Karpas-422 (cell line): ENCODE data around the gene MCOLN1. TPM values are rescaled to one million over a fixed set of nuclear protein-coding genes. Genes with fewer than 3 reads are reported as not detected.

ENCODE experiments used
- DNase-seq: peaks from one replicate; pipeline ENCODE4 v3.0.0-alpha.2; 2015
- H2AFZ ChIP-seq: fragments of 200-600 bp; sonication (generic); 2 replicates; pipeline ENCODE4 v1.6.1; 2014; ENCODE audit warnings: antibody characterized with exemption, low read length, mixed read lengths
- H3K27ac ChIP-seq: fragments of 200-600 bp; sonication (generic); 2 replicates; pipeline ENCODE4 v1.5.1; 2014; ENCODE audit warnings: mild to moderate bottlenecking, low read length, moderate library complexity
- H3K27me3 ChIP-seq: fragments of 200-600 bp; sonication (generic); 2 replicates; pipeline ENCODE4 v1.6.1; 2014; ENCODE audit warnings: low read length, mixed read lengths
- H3K36me3 ChIP-seq: fragments of 200-600 bp; sonication (generic); 2 replicates; pipeline ENCODE4 v1.6.1; 2014; ENCODE audit warnings: low read length, mixed read lengths; ENCODE audit not compliant: insufficient read depth
- H3K4me1 ChIP-seq: fragments of 200-600 bp; sonication (generic); 2 replicates; pipeline ENCODE4 v1.6.1; 2014; ENCODE audit warnings: mild to moderate bottlenecking, low read length, mixed read lengths
- H3K4me2 ChIP-seq: fragments of 200-600 bp; sonication (generic); 2 replicates; pipeline ENCODE4 v1.6.1; 2014; ENCODE audit warnings: low read length, low read depth, mild to moderate bottlenecking; ENCODE audit not compliant: poor library complexity, severe bottlenecking
- H3K4me3 ChIP-seq: fragments of 200-600 bp; sonication (generic); 2 replicates; pipeline ENCODE4 v1.5.1; 2014; ENCODE audit warnings: mild to moderate bottlenecking, antibody characterized with exemption, low read length, mixed read lengths
- H3K79me2 ChIP-seq: fragments of 200-600 bp; sonication (generic); 2 replicates; pipeline ENCODE4 v1.6.1; 2014; ENCODE audit warnings: mild to moderate bottlenecking, low read length, mixed read lengths
- H3K9ac ChIP-seq: fragments of 200-600 bp; sonication (generic); 2 replicates; pipeline ENCODE4 v1.6.0; 2014; ENCODE audit warnings: low read length
- H3K9me2 ChIP-seq: fragments of 200-600 bp; sonication (generic), shearing (Covaris generic); replicated peaks from 2 replicates; pipeline ENCODE4 v1.6.0; 2014; ENCODE audit warnings: mild to moderate bottlenecking, low read length, moderate library complexity; ENCODE audit not compliant: insufficient read depth
- H3K9me3 ChIP-seq: fragments of 300-700, 200-600 bp; sonication (generic); 2 replicates; pipeline ENCODE4 v1.6.1; 2014; ENCODE audit warnings: low read length, mixed read lengths
- H4K20me1 ChIP-seq: fragments of 200-600 bp; sonication (generic); 2 replicates; pipeline ENCODE4 v1.6.1; 2014; ENCODE audit warnings: mild to moderate bottlenecking, antibody characterized with exemption, low read length, low read depth; ENCODE audit not compliant: insufficient read depth
- total RNA-seq: library from RNA; depleted of rRNA; stranded (reverse); fragments of >200 nt; shearing (Covaris generic); gene quantifications from 2 replicates; pipeline ENCODE4 v1.2.3, GENCODE V29; 2014; ENCODE audit warnings: low replicate concordance; rRNA removed

MCOLN1 gene
- total RNA-seq = 1.9 and 3.9 TPM in 2 replicates

GRCh38 chr19:7522072-7522922 lies at the start of gene MCOLN1:
Gene MCOLN1 (plus strand): TSS chr19:7522624. CDS start chr19:7522751, 127 bp downstream.
- no peaks in the 10 kb centered on the region for H4K20me1 ChIP-seq
- no peaks in the 10 kb centered on the region for H3K9me2 ChIP-seq
- H2AFZ ChIP-seq = peak within 1 kb of the TSS; percentile 74
- no peaks in the 10 kb centered on the region for H3K9me3 ChIP-seq
- H3K36me3 ChIP-seq = no peaks in the 10 kb centered on the region
- H3K27me3 ChIP-seq = no peaks in the 10 kb centered on the region
- H3K27ac ChIP-seq = no peak within 1 kb of the TSS
- peak; percentile 100 for DNase-seq
- H3K9ac ChIP-seq = peak within 1 kb of the TSS; percentile 63
- H3K4me2 ChIP-seq = peak within 1 kb of the TSS; percentile 71
- no peaks in the 10 kb centered on the region for H3K79me2 ChIP-seq
- peaks cover 17% of the 10 kb centered on the region for H3K4me1 ChIP-seq
- H3K4me3 ChIP-seq = peak within 1 kb of the TSS; percentile 66

GRCh38 chr19:7475665-7476064 lies 46.8 kb upstream of the MCOLN1 start:
- no peak overlapping the region for H2AFZ ChIP-seq
- no peaks in the 10 kb centered on the region for H3K27me3 ChIP-seq
- peaks cover 3% of the 10 kb centered on the region; the same call in 1 of the 2 replicates for H3K4me1 ChIP-seq
- H4K20me1 ChIP-seq = no peaks in the 10 kb centered on the region
- H3K4me3 ChIP-seq = no peak overlapping the region
- H3K9ac ChIP-seq = no peak overlapping the region
- H3K4me2 ChIP-seq = no peak overlapping the region
- H3K9me2 ChIP-seq = no peaks in the 10 kb centered on the region
- no peaks in the 10 kb centered on the region for H3K9me3 ChIP-seq
- no peaks in the 10 kb centered on the region for H3K36me3 ChIP-seq
- no peaks in the 10 kb centered on the region for H3K79me2 ChIP-seq
- DNase-seq = no peak
- H3K27ac ChIP-seq = no peak overlapping the region

DNA sequence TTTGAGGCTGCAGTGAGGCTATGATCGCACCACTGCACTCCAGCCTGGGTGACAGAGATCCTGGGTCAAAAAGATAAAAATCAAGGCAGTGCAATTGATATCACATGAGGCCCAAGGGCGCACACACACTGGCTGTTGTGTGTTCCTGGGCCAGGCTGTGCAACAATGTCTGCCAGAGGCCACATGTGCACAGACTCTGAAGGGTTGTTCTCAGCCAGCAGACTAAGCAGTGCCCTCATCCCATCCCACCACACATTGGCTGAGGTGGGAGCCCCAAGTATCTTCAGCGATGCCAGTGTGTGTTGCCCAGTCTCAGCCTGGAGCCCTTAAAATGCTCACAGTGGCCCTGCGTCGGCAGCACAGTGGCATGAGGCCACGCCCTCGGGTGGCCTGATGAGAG lies 46.2 kb upstream of the MCOLN1 start:
- Histone ChIP-seq H4K20me1 (no peaks in the 10 kb centered on the region), H3K9ac (no peak overlapping the region)
- DNase-seq = no peak

DNA sequence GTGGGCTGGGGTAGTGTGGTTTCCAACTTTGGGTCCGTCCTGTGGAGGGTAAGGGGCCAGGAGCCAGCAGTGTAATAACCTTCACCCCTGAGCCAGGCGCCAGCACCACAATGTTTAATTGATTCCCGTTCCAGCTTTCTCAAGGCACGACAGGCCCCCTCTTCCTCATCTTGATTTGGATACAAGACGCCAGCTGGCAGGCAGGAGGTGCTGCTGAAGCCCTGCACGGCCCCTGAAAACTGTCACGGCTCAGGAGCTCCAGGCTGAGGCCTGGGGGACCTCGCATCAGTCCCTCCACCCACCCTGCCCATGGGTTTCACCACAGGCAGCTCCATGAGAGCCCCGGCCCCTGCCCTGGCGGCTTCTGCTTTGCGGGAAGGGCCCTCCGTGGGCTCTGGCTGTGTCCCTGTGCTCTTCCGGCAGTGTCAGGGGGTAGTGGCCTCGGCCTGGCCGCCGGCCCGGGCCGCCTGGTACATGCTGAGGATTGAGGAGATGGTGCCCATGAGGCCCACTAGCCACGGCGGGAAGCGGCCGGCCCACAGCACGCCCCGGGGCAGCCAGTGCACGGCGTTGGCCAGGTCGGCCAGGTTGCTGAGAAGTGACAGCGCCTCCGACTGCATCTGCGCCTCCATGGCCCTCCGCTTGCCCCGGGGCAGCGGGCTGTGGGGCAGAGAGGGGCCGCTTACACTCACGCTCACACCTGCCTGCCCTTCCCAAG lies 45.5 kb upstream of the MCOLN1 start:
- no peak overlapping the region for H2AFZ ChIP-seq
- no peaks in the 10 kb centered on the region for H3K9me3 ChIP-seq
- no peak overlapping the region for H3K27ac ChIP-seq
- H3K27me3 ChIP-seq = no peaks in the 10 kb centered on the region
- H3K36me3 ChIP-seq = no peaks in the 10 kb centered on the region
- H3K9ac ChIP-seq = no peak overlapping the region
- no peaks in the 10 kb centered on the region for H3K9me2 ChIP-seq
- no peaks in the 10 kb centered on the region for H4K20me1 ChIP-seq
- no peak for DNase-seq
- H3K4me1 ChIP-seq = peaks cover 3% of the 10 kb centered on the region; the same call in 1 of the 2 replicates
- H3K4me2 ChIP-seq = no peak overlapping the region
- no peaks in the 10 kb centered on the region for H3K79me2 ChIP-seq
- H3K4me3 ChIP-seq = no peak overlapping the region

More for the DNA sequence above, 46.2 kb upstream of the MCOLN1 start:
- H2AFZ ChIP-seq = no peak overlapping the region
- no peaks in the 10 kb centered on the region for H3K79me2 ChIP-seq
- no peaks in the 10 kb centered on the region for H3K27me3 ChIP-seq
- H3K4me3 ChIP-seq = no peak overlapping the region
- no peak overlapping the region for H3K4me2 ChIP-seq
- H3K36me3 ChIP-seq = no peaks in the 10 kb centered on the region
- peaks cover 3% of the 10 kb centered on the region; the same call in 1 of the 2 replicates for H3K4me1 ChIP-seq
- H3K9me2 ChIP-seq = no peaks in the 10 kb centered on the region
- H3K27ac ChIP-seq = no peak overlapping the region
- no peaks in the 10 kb centered on the region for H3K9me3 ChIP-seq

- Histone ChIP-seq H3K27me3 (no peaks in the 10 kb centered on the region), H3K4me1 (peaks cover 3% of the 10 kb centered on the region; the same call in 1 of the 2 replicates), H3K79me2 (no peaks in the 10 kb centered on the region), H3K4me2 (no peak overlapping the region), H3K36me3 (no peaks in the 10 kb centered on the region), H3K9me3 (no peaks in the 10 kb centered on the region), H3K9me2 (no peaks in the 10 kb centered on the region), H3K4me3 (no peak overlapping the region), H4K20me1 (no peaks in the 10 kb centered on the region), H3K9ac (no peak overlapping the region), H3K27ac (no peak overlapping the region), H2AFZ (no peak overlapping the region)
- DNase-seq = no peak
These were observed 44.7 kb upstream of the MCOLN1 start for GRCh38 chr19:7477758-7478157.

DNA sequence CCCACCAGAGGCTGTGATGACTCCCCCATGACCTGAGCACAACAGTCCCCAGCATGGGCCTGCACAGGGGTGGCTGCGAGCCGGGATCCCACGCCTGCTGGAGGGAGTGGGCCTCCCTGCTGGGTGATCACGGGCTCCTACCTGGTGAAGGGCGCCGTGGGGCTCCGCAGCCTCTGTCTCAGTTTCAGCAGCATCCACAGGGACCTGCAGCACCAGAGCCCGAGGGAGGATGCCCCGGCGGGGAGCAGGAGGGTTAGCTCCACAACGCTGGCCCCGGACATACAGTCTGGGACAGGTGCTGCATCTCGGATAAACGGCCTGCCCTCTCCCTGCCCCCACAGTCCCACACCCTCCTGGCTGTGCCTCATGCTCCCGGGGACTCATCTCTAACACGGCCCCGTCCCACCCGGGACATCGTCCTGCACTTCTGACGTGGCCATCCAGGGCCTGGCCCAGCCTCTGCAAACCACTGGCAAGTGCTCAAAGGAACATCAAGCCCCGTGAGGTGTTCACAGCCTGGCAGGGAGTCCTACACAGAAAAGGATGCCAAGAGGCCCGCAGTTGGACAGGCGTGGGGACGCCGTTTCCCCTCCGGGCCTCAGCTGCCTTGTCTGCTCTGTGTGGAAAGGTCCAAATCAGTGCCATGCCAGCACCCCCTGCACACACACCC lies 44.1 kb upstream of the MCOLN1 start:
- Histone ChIP-seq H3K9me3 (no peaks in the 10 kb centered on the region), H3K27me3 (no peaks in the 10 kb centered on the region), H2AFZ (no peak overlapping the region), H3K4me2 (no peak overlapping the region), H3K4me1 (no peaks in the 10 kb centered on the region), H3K9ac (no peak overlapping the region), H4K20me1 (no peaks in the 10 kb centered on the region), H3K4me3 (no peak overlapping the region), H3K36me3 (no peaks in the 10 kb centered on the region), H3K27ac (no peak overlapping the region), H3K79me2 (no peaks in the 10 kb centered on the region), H3K9me2 (no peaks in the 10 kb centered on the region)
- DNase-seq = no peak

DNA sequence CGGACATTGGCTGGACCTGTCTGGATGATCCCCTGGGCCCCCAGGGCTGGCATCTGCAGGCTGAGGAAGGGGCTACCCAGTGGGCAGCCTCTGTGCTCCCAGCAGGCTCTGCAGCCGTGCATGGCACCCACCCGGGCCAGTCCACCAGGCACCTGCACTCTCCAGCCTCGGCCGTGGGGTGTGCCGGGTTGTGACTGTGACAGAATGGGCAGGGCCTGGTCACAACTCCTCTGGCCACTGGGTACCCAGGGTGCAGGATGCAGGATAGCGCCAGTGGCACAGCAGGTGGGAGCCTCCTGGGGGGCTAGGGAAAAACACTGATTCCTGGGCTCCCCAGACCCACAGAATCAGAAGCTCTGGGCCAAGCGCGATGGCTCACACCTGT lies 43.6 kb upstream of the MCOLN1 start:
- Histone ChIP-seq H3K27ac (no peak overlapping the region), H4K20me1 (no peaks in the 10 kb centered on the region), H3K9me2 (no peaks in the 10 kb centered on the region), H3K9me3 (no peaks in the 10 kb centered on the region), H3K36me3 (no peaks in the 10 kb centered on the region), H3K27me3 (no peaks in the 10 kb centered on the region), H3K4me3 (no peak overlapping the region), H3K4me2 (no peak overlapping the region), H3K9ac (no peak overlapping the region), H3K79me2 (no peaks in the 10 kb centered on the region), H3K4me1 (no peaks in the 10 kb centered on the region), H2AFZ (no peak overlapping the region)
- DNase-seq = no peak
